ENCODE data around the gene RAMP1. TPM values are rescaled to one million over a fixed set of nuclear protein-coding genes. Genes with fewer than 3 reads are reported as not detected.
"Not testable (repeated sequence)": the region's sequence is repeated elsewhere in the genome, so short reads cannot be mapped to it uniquely, and the experiment has no call there.

Gene RAMP1
- total RNA-seq, 4 donors from 2014 or later = 10.0 to 16.1 (median 11.2) TPM

DNA sequence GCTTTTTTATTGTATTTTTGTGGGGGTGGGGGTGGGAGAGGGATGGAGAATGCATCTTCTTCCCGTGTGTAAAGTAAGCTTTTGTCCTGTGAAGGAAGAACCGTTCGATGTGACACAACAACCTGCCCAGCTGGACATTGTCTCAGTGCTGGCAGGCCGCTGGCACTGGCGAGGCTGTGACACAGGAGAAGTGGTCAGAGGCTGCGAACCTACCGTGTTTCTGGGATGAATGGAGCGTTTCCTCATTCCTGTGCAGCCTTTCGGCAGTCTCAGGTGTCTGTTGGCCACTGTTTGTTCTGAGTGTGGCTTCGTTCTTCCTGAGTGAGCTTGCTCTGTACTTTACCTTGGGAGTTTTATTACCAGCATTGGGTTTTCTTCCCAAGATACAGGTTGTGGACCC, 8.0 kb downstream of the RAMP1 start:
- Histone ChIP-seq H3K9me3 (no peaks in the 10 kb centered on the region), H3K4me1 (peaks cover 8% of the 10 kb centered on the region), H3K36me3 (no peaks in the 10 kb centered on the region), H3K27me3 (peaks cover 3% of the 10 kb centered on the region), H3K27ac (no peak overlapping the region), H3K4me3 (no peak overlapping the region)
- TF ChIP-seq POLR2AphosphoS5 (IDR thresholded peaks at IDR 0.05) (no peak), POLR2A (IDR thresholded peaks at IDR 0.05) (no peak), EP300 (IDR thresholded peaks at IDR 0.05) (no peak)
- TF ChIP-seq, protein P1, sequence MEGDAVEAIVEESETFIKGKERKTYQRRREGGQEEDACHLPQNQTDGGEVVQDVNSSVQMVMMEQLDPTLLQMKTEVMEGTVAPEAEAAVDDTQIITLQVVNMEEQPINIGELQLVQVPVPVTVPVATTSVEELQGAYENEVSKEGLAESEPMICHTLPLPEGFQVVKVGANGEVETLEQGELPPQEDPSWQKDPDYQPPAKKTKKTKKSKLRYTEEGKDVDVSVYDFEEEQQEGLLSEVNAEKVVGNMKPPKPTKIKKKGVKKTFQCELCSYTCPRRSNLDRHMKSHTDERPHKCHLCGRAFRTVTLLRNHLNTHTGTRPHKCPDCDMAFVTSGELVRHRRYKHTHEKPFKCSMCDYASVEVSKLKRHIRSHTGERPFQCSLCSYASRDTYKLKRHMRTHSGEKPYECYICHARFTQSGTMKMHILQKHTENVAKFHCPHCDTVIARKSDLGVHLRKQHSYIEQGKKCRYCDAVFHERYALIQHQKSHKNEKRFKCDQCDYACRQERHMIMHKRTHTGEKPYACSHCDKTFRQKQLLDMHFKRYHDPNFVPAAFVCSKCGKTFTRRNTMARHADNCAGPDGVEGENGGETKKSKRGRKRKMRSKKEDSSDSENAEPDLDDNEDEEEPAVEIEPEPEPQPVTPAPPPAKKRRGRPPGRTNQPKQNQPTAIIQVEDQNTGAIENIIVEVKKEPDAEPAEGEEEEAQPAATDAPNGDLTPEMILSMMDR (IDR thresholded peaks at IDR 0.05) = no peak
- DNase-seq (ENCODE audit: low spot score in 2 of 2) = peak in 1 of 2 donors; percentile 29
- WGBS = 88% methylated on average over 10 of the region's 10 CpGs

DNA sequence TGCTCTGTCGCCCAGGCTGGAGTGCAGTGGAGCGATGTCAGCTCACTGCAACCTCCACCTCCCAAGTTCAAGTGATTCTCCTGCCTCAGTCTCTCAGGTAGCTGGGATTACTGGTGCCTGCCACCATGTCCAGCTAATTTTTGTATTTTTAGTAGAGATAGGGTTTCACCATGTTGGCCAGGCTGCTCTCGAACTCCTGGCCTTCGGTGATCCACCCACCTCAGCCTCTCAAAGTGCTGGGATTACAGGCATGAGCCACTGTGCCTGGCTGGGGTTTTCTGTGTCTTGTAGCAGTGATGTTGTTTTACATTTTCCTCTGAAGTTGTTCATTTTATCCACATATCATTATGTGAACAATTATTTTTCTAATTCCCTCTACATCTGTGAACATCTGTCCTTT, 8.7 kb downstream of the RAMP1 start:
- peak in 1 of 2 donors; percentile 20 for DNase-seq (ENCODE audit: low spot score in 2 of 2)
- H3K9me3 ChIP-seq, H3K36me3 ChIP-seq, H3K4me3 ChIP-seq, H3K27me3 ChIP-seq, H3K27ac ChIP-seq: not testable (repeated sequence)
- peaks cover 11% of the 10 kb centered on the region for H3K4me1 ChIP-seq
- WGBS = 93% methylated on average over 4 of the region's 4 CpGs

DNA sequence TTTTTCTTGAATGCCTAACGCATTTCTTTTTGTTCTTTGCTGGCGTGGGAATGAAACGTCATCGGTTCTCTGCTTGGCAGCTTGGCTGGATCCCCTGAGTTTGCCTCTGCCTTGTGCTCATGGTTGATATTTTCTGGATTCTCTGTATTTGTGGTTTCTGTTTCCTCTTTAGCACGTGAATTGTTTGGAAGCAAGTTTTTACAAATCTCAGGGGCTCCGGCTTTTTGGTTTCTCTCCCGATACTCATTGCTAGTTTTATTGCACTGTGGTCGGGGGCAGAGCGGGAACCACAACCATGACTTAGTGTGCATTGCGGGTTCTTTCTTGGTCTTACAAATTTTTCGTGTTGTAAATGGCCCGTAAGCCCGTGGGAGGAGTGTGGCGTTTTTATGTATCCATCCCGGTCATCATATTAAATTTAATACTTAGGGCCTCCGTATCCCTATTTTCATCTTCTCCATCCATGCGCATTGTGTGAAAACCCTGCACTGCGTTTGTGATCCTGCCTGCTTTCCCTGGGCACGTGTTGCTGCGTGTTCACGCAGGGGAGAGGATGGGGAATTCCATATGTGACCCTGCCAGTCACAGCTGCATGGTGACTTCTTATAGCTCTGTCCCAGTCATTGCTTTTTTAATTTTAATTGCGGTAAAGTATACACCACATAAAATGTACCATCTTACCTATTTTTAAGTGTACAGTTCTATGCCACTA, 9.4 kb downstream of the RAMP1 start:
- Histone ChIP-seq H3K4me3 (no peak overlapping the region), H3K4me1 (peaks cover 17% of the 10 kb centered on the region), H3K27me3 (peaks cover 3% of the 10 kb centered on the region), H3K9me3 (no peaks in the 10 kb centered on the region), H3K27ac (no peak overlapping the region), H3K36me3 (no peaks in the 10 kb centered on the region)
- 52% methylated on average over 22 of the region's 22 CpGs for WGBS
- TF ChIP-seq EP300 (IDR thresholded peaks at IDR 0.05) = no peak
- TF ChIP-seq POLR2A (IDR thresholded peaks at IDR 0.05) = no peak
- TF ChIP-seq, protein P1 (IDR thresholded peaks at IDR 0.05) = no peak
- TF ChIP-seq POLR2AphosphoS5 (IDR thresholded peaks at IDR 0.05) = no peak
- DNase-seq (ENCODE audit: low spot score in 2 of 2) = peak in 1 of 2 donors; percentile 58

DNA sequence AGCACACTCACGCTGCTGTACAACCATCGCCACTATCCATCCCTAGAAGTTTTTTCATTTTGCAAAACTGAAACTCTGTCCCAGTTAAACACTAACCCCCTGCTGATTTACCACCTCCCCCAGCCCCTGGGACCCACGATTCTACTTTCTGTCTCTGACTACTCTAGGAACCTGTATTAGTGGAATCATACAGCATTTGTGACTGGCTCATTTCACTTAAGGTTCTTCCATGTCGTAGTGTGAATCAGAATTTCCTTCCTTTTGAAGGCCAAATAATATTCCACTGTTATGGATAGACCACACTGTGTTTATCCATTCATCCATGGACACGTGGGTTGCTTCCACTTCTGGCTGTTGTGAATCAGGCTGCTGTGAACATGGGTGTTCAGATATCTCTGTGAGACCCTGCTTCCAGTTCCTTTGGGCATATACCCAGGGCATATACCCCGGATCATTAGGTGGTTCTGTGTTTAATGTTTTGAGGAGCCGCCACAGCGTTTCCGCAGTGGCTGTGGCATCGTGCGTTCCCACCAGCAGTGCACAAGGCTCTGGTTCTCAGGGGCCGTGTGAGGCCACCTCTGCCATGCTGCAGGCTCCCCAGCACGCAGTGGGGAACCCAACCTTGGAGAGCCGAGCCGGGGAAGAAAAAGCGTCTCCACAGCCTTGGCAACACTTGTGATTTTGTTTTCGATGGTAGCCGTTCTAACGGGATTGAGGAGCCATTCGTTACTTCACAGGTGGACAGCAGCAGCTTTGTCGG, 10.1 kb downstream of the RAMP1 start:
- no peaks in the 10 kb centered on the region for H3K36me3 ChIP-seq
- H3K4me1 ChIP-seq = peaks cover 21% of the 10 kb centered on the region
- DNase-seq (ENCODE audit: low spot score in 2 of 2) = peak in 1 of 2 donors; percentile 45
- H3K9me3 ChIP-seq = no peaks in the 10 kb centered on the region
- H3K27ac ChIP-seq = no peak overlapping the region
- TF ChIP-seq EP300 (IDR thresholded peaks at IDR 0.05) (no peak), POLR2A (IDR thresholded peaks at IDR 0.05) (no peak), POLR2AphosphoS5 (IDR thresholded peaks at IDR 0.05) (no peak)
- TF ChIP-seq, protein P1 (IDR thresholded peaks at IDR 0.05) = no peak
- H3K4me3 ChIP-seq = no peak overlapping the region
- peaks cover 3% of the 10 kb centered on the region for H3K27me3 ChIP-seq
- 90% methylated on average over 16 of the region's 21 CpGs for WGBS

DNA sequence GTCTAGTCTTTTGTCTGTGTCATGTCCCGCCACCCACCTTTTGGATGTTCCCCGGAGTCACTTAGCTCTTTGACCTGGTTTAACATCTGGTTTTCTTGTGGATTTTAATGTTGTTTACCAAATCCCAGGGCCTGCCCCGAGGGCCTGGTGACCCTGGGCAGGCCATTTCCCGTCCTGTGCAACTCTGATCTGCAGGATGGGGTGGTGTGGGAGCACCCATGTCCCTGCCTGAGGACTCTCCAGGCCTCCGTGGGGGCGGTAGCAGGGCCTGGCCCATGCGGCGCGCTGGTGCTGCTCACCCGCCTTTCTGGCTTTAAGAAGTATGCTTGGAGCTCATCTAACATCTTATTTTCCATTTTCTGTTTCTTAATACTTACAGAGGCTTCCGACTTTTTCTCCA, 10.7 kb downstream of the RAMP1 start:
- peaks cover 3% of the 10 kb centered on the region for H3K27me3 ChIP-seq
- H3K4me1 ChIP-seq = peaks cover 17% of the 10 kb centered on the region
- TF ChIP-seq, protein P1 (IDR thresholded peaks at IDR 0.05) = no peak
- TF ChIP-seq EP300 (IDR thresholded peaks at IDR 0.05) (no peak), POLR2A (IDR thresholded peaks at IDR 0.05) (no peak), POLR2AphosphoS5 (IDR thresholded peaks at IDR 0.05) (no peak)
- H3K36me3 ChIP-seq = no peaks in the 10 kb centered on the region
- 86% methylated on average over 11 of the region's 11 CpGs for WGBS
- DNase-seq (ENCODE audit: low spot score in 2 of 2) = peak in 1 of 2 donors; percentile 47
- no peak overlapping the region for H3K27ac ChIP-seq
- no peaks in the 10 kb centered on the region for H3K9me3 ChIP-seq
- H3K4me3 ChIP-seq = no peak overlapping the region

Measured in suprapubic skin (tissue), 4 donors.